Heart left ventricle (tissue), 13 donors: ENCODE results near the gene FAM53A.

ENCODE experiments used
- POLR2A ChIP-seq, 2 donors: fragments of 450-650 bp; IDR thresholded peaks; one replicate each; pipeline ENCODE4 v1.6.1; 2017; ENCODE audit warnings: antibody characterized with exemption in 2 of 2, mild to moderate bottlenecking in 2 of 2, moderate library complexity in 2 of 2
- TF ChIP-seq, protein P1 (sequence below), 12 donors: fragments of 200-600 bp; sonication (generic) in 4 of 12; IDR thresholded peaks; one replicate each; pipeline versions ENCODE4 v1.5.0 to v1.8.0; 2018 to 2022; ENCODE audit warnings: antibody characterized with exemption in 12 of 12, mild to moderate bottlenecking in 5 of 12
- donor health status: ischemic (EF 13 %, LVEDD 7.1; RV severe dilation, severe dysfunction).
- donor health status: DM: no; HTN: yes; CAD: no.
- donor health status: DM: no; HTN: no; CAD: no.
- donor health status: ischemic (EF 25% LVEDD 6.9; RV normal size, moderate dysfunction).
- donor health status: ischemic (EF 25% LVEDD 5.7; RV mildly dilated, moderate dysfunction).
- donor health status: ischemic (EF 35%, LVEDD 5.7; RV mildly dilated, moderate dysfunction).
- donor health status: nonischemic (EF 11% LVEDD 7.7; RV severe dilation, severe dysfunction).
- donor health status: DM: yes; HTN: yes; CAD: no.
- donor health status: PGD.
- donor health status: ischemic (EF 29% LVEDD 5.4; RV normal size, mild dysfunction).
- donor health status: nonischemic (EF 23%, LVEDD 6.1; RV moderate dilation, normal function).

DNA sequence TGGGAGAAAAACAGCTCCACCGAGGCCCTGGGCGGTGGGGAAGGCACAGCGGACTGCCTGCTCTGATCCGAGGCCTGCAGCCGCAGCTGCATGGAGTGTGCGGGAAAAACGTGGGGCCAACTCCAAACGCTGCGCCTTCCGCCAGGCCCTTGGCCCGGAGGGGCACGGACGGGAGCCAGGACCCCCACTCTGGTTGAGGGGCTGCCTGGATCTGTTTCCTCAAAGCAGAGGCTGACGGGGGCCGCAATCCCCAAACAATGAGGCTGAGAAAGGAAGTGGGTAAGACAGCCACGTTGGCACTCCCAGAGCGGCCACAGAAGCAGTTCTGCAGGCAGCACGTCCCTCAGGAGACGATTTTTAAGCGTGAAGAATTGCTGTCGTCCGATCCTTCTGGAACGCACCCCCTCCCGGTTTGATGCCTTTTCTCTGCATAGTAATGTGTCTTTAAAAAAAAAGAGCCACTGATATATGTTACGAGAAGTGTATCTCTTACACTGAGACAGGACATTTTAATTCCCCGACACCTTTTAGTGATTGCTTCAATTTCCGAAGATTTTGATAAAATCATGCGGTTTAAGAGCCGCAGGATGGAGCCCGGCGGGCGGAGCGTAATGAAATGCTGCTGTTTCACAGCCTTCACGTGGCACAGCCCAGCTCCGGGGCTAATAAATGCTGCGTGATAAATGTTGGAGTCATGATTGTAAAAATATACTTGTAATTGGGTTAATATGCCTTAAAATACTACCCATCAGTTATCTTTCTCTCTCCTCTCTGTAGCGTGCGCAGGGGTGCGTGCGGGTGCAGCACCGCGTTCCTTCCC, 85.7 kb downstream of the FAM53A start:
- TF ChIP-seq, protein P1, sequence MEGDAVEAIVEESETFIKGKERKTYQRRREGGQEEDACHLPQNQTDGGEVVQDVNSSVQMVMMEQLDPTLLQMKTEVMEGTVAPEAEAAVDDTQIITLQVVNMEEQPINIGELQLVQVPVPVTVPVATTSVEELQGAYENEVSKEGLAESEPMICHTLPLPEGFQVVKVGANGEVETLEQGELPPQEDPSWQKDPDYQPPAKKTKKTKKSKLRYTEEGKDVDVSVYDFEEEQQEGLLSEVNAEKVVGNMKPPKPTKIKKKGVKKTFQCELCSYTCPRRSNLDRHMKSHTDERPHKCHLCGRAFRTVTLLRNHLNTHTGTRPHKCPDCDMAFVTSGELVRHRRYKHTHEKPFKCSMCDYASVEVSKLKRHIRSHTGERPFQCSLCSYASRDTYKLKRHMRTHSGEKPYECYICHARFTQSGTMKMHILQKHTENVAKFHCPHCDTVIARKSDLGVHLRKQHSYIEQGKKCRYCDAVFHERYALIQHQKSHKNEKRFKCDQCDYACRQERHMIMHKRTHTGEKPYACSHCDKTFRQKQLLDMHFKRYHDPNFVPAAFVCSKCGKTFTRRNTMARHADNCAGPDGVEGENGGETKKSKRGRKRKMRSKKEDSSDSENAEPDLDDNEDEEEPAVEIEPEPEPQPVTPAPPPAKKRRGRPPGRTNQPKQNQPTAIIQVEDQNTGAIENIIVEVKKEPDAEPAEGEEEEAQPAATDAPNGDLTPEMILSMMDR (IDR thresholded peaks at IDR 0.05), result no peak
- no peak for TF ChIP-seq POLR2A (IDR thresholded peaks at IDR 0.05)
